Right atrium auricular region (tissue), 2 donors: ENCODE data around the gene THAP10. TPM values are rescaled to one million over a fixed set of nuclear protein-coding genes. Genes with fewer than 3 reads are reported as not detected.

Experiments
- DNase-seq: peaks from one replicate; pipeline ENCODE4 v3.0.0-alpha.2; 2019; ENCODE audit warnings: low spot score
- H3K27ac ChIP-seq, 2 donors: fragments of 200-600 bp; sonication (generic); 1 replicate in 1 of 2; 2 replicates in 1 of 2; pipeline ENCODE4 v1.5.1; 2016 to 2019
- H3K27me3 ChIP-seq, 2 donors: fragments of 200-600 bp; sonication (generic); one replicate each; pipeline versions ENCODE4 v1.5.1 to v1.6.0; 2017 to 2019
- H3K36me3 ChIP-seq: fragments of 200-600 bp; sonication (generic); one replicate; pipeline ENCODE4 v1.5.1; 2016
- H3K4me1 ChIP-seq, 2 donors: fragments of 200-600 bp; sonication (generic); one replicate each; pipeline versions ENCODE4 v1.5.1 to v1.6.0; 2017 to 2019
- H3K4me3 ChIP-seq, 2 donors: fragments of 200-600 bp; sonication (generic); 1 replicate in 1 of 2; 2 replicates in 1 of 2; pipeline ENCODE4 v1.5.1; 2017 to 2019; ENCODE audit warnings: mild to moderate bottlenecking in 1 of 2, moderate library complexity in 1 of 2
- H3K9me3 ChIP-seq, 2 donors: fragments of 200-600 bp; sonication (generic); one replicate each; pipeline ENCODE4 v1.5.1; 2019
- total RNA-seq, 2 donors: library from RNA; depleted of rRNA; stranded (reverse); fragments of >200 nt; gene quantifications; one replicate each; pipeline ENCODE4 v1.1.0, GENCODE V29; 2016
- TF ChIP-seq, protein P1 (sequence below), 2 donors: fragments of 200-600 bp; sonication (generic); IDR thresholded peaks; one replicate each; pipeline ENCODE4 v1.5.1; 2019; ENCODE audit warnings: antibody characterized with exemption in 2 of 2

The THAP10 gene
- total RNA-seq = 1 to 10 TPM; 3.1 to 6.3 TPM

DNA sequence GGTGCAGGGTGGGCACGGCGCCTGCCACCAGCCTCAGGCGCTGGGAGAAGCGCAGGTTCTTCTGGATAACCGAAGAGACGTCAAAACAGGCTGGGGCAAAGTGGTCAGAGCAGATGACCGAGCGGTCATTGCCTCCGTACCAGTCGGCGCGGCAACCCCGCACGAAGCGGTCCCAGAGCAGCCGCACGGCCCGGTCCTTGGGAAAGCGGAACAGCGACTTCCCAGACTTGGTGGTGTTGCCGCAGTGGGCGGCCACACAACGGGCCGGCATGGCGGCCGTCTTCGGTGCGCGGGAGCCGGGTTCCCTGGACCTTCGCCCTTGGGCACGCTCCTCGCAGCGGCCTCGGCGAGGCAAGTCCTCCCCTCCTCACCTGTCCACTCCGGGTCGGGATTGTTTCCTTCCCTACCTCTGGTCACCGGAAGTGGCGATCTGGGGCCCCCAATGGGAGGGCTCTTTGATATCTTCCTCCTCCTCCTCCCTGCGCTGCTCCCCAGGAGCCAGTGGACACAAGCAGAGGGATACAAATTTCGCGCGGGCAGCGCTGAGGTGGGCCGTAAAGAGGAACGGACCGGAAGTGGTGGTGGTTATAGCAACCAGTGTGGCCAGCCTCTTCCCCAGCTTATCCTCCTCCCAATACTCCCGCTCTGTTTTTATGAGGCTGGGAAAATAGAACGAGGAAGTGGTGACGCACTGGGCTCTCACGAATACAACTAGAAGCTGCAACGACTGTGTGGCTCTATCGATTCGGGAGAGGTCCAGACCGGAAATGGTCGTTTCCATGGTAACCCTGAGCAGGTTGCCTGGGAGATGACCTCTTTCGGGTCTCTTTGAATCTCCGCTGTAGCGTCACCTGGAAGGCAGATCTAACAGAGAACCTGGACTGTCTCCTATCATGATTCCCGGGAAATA, at the start of gene THAP10, which contains the start of gene LRRC49:
Gene THAP10, minus strand, starts transcription at position 432 of the 910 bp plus-strand sequence. Its CDS starts 161 bp downstream, at position 271.
Gene LRRC49, plus strand, starts transcription at position 825 of the 910 bp plus-strand sequence. Its CDS starts 69 bp downstream, at position 894.
- TF ChIP-seq, protein P1, sequence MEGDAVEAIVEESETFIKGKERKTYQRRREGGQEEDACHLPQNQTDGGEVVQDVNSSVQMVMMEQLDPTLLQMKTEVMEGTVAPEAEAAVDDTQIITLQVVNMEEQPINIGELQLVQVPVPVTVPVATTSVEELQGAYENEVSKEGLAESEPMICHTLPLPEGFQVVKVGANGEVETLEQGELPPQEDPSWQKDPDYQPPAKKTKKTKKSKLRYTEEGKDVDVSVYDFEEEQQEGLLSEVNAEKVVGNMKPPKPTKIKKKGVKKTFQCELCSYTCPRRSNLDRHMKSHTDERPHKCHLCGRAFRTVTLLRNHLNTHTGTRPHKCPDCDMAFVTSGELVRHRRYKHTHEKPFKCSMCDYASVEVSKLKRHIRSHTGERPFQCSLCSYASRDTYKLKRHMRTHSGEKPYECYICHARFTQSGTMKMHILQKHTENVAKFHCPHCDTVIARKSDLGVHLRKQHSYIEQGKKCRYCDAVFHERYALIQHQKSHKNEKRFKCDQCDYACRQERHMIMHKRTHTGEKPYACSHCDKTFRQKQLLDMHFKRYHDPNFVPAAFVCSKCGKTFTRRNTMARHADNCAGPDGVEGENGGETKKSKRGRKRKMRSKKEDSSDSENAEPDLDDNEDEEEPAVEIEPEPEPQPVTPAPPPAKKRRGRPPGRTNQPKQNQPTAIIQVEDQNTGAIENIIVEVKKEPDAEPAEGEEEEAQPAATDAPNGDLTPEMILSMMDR (IDR thresholded peaks at IDR 0.05) = no peak
- H3K27ac ChIP-seq = peak within 1 kb of the TSS; percentile 58 to 81
- no peaks in the 10 kb centered on the region for H3K27me3 ChIP-seq
- H3K36me3 ChIP-seq = no peaks in the 10 kb centered on the region
- DNase-seq = peak; percentile 89
- no peaks in the 10 kb centered on the region for H3K9me3 ChIP-seq
- peak within 1 kb of the TSS; percentile 74 to 82 for H3K4me3 ChIP-seq
- H3K4me1 ChIP-seq = peaks cover 0 to 13% of the 10 kb centered on the region in 2 donors

DNA sequence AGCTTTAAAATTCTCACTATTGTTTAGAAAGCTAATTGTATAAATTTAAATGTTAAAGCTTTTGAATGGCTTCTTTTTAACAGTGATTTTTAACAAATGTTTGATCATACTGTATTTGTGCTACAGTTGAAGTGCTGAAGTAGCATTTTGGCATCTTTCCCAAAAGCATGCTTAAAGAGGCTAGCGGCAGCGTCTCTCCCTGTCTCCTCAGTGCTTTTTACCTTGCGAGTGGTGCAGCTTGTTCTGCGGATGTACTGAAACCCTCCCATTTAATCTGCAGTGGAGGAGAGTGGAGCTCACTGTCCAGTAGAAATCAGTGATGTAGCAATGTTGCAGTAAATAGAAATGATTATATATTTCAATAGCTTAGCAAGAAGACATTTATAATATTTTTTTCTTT, 44.1 kb upstream of the THAP10 start:
- no peaks in the 10 kb centered on the region for H3K9me3 ChIP-seq
- H3K36me3 ChIP-seq = no peaks in the 10 kb centered on the region
- TF ChIP-seq, protein P1 (IDR thresholded peaks at IDR 0.05) = no peak
- H3K27me3 ChIP-seq = no peaks in the 10 kb centered on the region
- H3K27ac ChIP-seq = peak overlapping the region in 1 of 2 donors; percentile 19
- no peaks in the 10 kb centered on the region for H3K4me1 ChIP-seq
- no peak overlapping the region for H3K4me3 ChIP-seq
- no peak for DNase-seq

DNA sequence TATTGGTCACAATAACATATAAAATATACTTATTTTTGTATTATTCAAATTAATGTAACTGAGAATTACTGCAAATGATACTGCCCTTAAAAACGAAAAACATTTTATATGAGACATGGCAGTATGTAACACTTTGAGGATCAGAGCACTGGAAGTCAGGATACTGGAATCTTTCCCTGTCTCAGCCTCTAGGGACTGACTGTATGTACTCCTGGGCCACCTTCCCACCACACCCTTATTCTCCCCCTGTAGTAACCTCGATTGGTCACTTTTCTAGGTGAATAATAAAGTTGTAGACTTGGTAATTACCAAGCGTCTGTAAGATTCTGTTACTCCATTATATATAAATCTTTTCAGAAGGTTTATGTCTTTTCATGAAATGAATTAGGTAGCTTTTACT, 43.4 kb upstream of the THAP10 start:
- no peak for DNase-seq
- H3K4me1 ChIP-seq = no peaks in the 10 kb centered on the region
- H3K36me3 ChIP-seq = no peaks in the 10 kb centered on the region
- no peaks in the 10 kb centered on the region for H3K9me3 ChIP-seq
- no peak overlapping the region for H3K27ac ChIP-seq
- no peaks in the 10 kb centered on the region for H3K27me3 ChIP-seq
- H3K4me3 ChIP-seq = no peak overlapping the region
- TF ChIP-seq, protein P1 (IDR thresholded peaks at IDR 0.05) = no peak

DNA sequence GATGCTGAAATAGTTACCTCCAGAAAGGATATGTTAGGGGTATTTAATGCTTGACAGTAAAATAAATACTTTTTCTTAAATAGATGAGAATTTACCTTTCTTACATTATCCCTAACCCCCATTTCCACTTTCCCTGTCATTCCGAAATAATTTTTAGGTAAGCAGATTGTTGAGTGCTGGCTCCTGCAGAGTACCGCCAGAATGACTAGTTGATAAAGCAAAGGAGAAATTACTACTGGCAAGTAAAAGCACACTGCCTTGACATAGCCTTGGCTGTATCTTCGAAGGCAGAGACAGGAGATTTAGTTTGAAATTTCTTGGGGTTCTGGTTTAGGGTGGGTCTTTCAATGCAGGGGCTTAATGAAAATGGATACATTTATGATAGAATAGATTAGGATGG, 41.2 kb upstream of the THAP10 start:
- Histone ChIP-seq H3K36me3 (no peaks in the 10 kb centered on the region), H3K4me3 (no peak overlapping the region)

DNA sequence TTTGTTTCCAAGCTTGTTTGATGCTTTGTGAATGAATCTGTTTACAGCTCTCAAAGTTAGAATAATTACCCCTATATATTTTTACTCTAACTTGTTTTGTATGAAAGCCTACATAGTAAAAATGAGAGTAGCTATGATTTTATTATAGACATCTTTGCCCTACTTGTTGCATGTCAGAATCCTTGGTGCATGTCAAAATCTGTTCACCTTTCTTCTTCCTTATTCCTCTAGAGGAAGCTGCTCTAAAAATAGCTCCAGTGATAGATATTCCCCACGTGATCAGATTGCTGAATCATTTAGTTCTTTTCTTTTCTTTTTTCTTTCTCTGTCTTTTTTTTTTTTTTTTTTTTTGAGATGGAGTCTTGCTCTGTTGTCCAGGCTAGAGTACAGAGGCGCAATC, 40.2 kb upstream of the THAP10 start:
- H3K4me1 ChIP-seq = no peaks in the 10 kb centered on the region
- TF ChIP-seq, protein P1 (IDR thresholded peaks at IDR 0.05) = no peak
- no peaks in the 10 kb centered on the region for H3K9me3 ChIP-seq
- no peaks in the 10 kb centered on the region for H3K36me3 ChIP-seq
- H3K27me3 ChIP-seq = no peaks in the 10 kb centered on the region
- H3K27ac ChIP-seq = no peak overlapping the region
- no peak for DNase-seq
- H3K4me3 ChIP-seq = no peak overlapping the region

More for the DNA sequence above, 41.2 kb upstream of the THAP10 start:
- H3K9me3 ChIP-seq = no peaks in the 10 kb centered on the region
- H3K27me3 ChIP-seq = no peaks in the 10 kb centered on the region
- no peaks in the 10 kb centered on the region for H3K4me1 ChIP-seq
- no peak for DNase-seq
- no peak overlapping the region for H3K27ac ChIP-seq
- TF ChIP-seq, protein P1 (IDR thresholded peaks at IDR 0.05) = no peak
